GM19452 (cell line): Measurements from ENCODE around the gene DRD1.

Experiments used
- ATAC-seq: cut with Tn5 transposase; IDR thresholded peaks from one replicate; pipeline ENCODE4 v1.9.1; 2021; ENCODE audit not compliant: unreplicated experiment

The DRD1 gene

DNA sequence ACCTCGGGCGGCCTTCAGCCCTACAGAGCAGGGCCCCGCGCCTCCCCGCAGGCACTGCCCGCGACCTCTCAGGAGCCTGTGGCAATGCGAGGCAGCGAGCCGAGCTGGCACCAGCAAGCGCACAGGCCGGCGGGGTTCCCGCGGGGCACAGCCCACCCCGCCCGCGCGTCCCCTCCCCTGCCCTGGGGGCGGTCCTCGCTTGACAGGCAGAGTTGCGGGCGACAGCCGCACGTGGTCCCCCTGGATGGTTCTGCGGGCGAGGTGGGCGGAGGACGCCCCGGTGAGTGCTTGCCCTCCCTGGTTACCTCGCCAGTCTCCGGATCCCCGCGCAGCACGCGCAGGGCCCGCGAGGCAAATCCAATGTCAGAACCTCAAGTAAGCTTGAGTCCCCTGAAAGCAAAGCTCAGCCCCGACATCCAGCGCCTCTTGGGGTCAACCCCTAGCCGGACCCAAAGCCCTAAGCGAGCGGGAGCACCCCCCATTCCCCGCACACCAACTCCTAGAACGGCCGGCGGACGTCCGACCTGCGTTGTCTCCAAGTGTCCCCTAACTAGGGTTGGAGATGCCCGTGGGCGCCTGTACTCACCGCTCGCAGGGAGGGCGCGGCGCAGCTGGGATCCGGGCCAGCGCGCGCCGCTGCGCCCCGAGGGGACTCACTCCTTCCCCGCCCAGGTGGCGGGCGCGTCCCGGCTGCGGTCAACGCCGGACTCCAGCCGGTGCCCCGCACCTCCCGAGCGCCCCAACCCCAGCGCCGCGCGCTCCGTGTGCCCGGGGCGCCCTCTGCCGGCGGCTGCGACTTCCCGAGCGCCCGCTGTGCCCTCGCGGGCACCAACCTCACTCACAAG is at the start of gene DRD1:
Gene DRD1 (minus strand): TSS at position 123 of the 845 bp plus-strand sequence. CDS start 1,083 bp downstream, outside the sequence.
- no peak for ATAC-seq

DNA sequence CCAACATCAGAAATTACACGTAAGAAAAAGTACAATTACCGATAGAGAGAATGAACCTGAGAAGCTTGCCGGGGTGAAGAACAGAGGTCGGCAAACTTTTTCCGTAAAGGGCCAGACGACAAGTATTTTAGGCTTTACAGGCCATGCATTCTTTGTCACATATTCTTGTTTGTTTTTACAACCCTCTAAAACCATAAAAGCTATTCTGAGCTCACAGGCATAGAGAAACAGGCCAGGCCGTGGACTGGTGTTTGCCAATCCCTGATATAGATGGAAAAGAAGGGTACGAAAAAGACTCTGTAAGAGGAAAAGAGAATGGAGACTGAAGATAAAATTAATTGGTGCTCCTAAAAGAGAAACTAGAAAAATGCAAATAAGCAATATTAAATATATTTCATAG is 49.7 kb upstream of the DRD1 start:
- no peak for ATAC-seq

DNA sequence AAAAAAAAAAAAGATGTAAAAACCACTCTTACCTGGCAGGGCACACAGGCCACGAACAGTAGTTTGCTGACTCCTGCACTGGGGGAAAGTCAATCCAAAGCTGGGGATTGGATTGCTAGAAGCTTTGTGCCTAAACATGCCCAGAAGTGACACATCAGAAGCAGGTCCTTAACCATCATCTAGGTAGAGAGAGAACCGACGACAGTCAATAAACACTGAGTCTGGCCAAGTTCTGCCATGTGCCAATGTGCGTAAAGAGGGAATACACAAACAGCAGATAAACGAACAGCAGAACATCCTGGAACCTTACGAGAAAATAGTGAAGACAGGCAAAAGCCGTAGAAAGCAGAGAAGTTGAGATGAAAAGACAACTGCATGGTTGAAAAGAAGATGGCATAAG is 49.3 kb upstream of the DRD1 start:
- no peak for ATAC-seq

DNA sequence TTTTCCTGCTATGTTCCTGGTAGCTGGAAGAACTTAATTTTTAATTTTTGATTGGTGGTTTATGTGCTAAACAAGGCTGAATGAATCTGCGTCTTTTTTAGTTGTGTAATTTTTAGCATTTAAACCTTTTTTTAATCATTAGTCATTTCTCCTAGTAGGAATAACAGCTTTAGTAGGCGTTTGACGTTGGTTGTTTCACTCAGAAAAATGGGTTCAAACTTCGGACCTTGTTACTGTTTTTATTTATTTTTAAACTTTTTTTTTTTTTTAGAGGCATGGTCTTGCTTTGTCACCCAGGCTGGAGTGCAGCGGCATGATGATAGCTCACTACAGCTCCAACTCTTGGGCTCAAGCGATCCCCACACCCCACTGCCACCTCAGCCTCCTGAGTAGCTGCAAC is 47.2 kb upstream of the DRD1 start:
- no peak for ATAC-seq

GRCh38 chr5:175489693-175490443 is 45.9 kb upstream of the DRD1 start:
- no peak for ATAC-seq

DNA sequence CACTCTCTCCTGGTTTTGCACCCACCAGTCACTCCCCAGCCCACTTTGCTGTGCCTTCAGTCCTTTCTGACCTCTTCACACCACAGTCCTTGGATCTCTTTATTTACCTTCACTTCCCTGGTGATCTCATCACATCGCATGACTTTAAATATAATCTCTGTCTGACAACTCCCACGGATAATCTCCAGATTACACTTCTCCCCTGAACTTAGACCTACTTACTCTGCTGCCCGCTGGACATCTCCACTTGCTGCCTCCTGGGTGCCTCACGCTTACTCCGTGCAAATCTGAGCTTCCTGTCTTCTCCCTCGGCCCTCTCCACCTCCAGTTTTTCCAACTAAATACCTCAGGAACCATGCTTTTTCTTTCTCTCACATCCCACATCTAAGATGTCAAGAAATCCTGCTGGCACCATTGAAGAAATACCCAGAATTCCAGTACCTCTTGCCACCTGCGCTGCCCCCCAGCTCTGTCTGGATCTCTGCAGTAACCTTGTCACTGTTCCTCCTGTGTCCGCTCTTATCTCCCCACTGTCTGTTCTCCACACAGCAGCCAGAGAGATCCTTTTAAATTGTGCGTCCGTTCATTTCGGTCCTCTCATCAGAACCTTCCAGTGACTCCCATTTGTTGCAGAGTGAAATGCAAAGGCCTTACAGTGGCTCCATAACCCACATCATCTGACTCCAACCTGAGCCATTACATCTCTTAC is 43.7 kb upstream of the DRD1 start:
- ATAC-seq: no peak

- no peak for ATAC-seq
Measured at GRCh38 chr5:175485631-175486030, 41.6 kb upstream of the DRD1 start.

DNA sequence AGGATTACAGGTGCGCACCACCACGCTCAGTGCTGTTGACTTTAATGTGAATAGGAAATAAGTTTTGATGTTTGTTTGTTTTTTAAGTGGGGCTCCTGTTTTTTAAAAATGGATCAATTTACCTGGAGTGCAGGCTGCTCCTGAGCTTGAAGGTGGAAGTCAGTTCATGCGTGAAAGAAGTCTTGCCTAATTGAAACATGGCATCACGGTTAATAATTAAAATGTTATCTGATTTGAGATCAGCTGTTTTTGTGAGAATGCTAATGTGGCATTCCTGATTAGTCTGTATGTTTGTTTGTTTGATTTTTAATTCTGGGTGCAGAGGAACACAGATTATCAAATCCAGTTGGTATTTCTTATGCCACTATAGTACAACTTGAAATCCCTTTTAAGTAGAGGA is 40.8 kb upstream of the DRD1 start:
- ATAC-seq: no peak

- no peak for ATAC-seq
Measured at GRCh38 chr5:175484322-175484721, 40.3 kb upstream of the DRD1 start.

- ATAC-seq: no peak
Measured at GRCh38 chr5:175483337-175483736, 39.4 kb upstream of the DRD1 start.

DNA sequence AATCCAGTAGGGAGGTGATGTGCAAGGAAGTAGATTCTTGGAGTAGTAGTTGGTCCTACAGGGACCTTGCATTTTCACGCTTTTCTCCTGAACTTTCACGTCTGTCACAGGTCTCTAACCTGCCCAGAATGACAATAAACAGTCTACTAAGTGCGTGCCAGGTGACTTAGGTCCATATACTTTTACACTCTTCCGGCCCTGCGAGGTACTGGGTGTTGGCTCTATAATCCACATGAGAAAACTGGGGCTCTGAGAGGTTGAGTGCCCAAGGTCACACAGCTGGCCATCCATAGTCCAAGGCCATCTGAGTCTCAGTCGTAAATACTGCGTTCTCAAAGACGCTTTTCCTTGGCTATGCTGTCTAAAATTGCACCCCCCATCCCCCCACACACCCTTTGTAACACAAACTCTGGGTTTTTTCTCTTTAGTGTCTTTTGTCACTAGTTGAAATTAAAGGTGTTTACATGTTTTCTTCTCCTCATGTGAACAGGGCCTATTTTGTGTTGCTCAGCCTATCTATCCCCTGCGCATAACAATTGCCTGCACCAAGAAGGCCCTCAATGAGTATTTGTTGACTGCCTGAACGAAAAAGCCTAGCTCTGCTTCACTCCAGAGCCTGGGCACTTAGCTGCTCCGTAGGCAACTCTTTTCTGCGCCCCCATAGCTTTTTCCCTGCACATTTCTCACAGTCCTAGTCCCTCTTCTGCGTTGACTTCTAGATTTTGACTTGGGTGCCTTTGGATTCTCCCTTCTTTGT is 35.3 kb upstream of the DRD1 start:
- ATAC-seq: peak; percentile 8

GRCh38 chr5:175478384-175479124 is 34.6 kb upstream of the DRD1 start, which contains the start of gene SFXN1:
Gene SFXN1, plus strand, starts transcription at chr5:175478560. Its CDS starts 13,544 bp downstream, at chr5:175492104.
- ATAC-seq: peak; percentile 92

DNA sequence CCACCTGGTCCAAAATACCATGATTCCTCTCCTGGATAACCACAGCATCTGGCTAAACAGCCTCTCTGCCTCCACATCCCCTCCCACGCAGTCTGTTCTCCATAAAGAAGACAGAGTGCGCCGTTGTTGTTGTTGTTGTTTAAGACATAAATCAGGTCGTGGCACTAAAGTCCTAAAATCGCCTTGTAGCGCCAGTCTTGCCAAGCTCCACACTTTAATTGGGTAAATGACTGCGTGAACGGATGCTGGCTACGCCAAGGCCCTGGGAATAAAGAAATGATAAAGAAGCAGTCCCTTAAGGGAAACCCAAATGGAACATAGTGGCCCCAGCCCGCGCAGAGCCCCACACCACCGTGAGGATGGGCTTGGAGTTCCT is 34.0 kb upstream of the DRD1 start:
- ATAC-seq: no peak

GRCh38 chr5:175477440-175477839 is 33.5 kb upstream of the DRD1 start:
- no peak for ATAC-seq

GRCh38 chr5:175475248-175475647 is 31.3 kb upstream of the DRD1 start:
- no peak for ATAC-seq

GRCh38 chr5:175472378-175472777 is 28.4 kb upstream of the DRD1 start:
- ATAC-seq: no peak

DNA sequence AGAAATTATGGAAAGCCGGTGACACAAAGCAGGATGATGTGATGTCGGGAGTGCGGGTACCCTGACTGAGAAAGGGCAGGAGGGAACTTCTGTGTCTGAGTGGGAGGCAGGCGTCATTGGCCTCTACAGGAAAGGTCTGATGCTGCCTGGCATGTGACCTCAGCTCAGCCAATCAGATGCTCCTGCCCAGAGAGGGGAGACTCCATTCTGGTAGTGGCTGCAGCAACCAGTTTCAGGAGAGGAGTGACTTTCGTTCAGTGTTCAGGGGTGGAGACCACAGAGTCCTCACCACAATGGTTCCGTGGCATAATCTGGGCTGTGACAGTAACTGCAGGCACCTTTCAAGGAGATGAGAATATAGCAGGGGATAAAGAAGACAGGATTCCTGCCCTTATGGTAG is 27.6 kb upstream of the DRD1 start:
- ATAC-seq: no peak

DNA sequence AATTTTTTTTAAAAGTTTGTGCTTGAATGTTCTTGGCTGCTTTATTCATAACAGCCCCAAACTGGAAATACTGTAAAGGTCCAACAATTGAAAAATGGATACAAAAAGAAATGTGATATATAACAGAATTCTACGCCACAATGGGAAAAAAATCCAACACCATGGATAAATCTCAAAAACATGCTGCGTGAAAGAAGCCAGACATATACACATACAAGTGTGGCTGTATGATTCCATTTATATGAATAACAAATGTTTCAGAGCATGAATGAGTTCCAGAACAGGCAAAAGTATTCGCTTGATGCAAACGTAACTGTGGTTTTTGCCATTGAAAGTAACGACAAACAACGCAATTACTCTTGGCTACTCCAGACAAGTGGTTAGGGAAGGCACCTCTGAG is 27.2 kb upstream of the DRD1 start:
- ATAC-seq: no peak

DNA sequence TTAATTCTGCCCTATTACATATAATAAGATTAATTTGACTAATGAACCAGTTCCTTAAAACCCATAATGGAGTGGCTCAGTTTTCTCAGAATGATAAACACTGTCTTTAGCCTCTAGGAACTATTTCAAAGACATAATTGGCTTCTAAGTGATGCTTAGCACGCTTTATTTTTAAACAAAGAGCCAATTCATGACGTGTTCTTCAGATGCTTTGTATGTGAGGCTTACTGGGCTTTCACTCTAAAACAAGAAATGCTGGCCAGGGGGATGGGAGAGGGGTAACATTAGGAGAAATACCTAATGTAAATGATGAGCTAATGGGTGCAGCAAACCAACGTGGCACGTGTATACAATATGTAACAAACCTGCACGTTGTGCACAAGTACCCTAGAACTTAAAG is 26.8 kb upstream of the DRD1 start:
- ATAC-seq: no peak

- ATAC-seq: no peak
Measured at GRCh38 chr5:175469916-175470315, 25.9 kb upstream of the DRD1 start.
